Measurements from ENCODE around the gene MIX23. TPM values are rescaled to one million over a fixed set of nuclear protein-coding genes. Genes with fewer than 3 reads are reported as not detected.

Gene MIX23
- total and polyA plus RNA-seq, 2 of the 4 experiments (the other 2 are of a cell fraction), result 10.0 to 26.7 TPM

- Histone ChIP-seq H3K9me1 (ENCODE audit: insufficient read depth, low read length) (no peaks in the 10 kb centered on the region; the same call in 1 of the 2 replicates), H3K9ac (ENCODE audit: low read depth, low read length) (no peak overlapping the region), H2AFZ (replicated peaks; ENCODE audit: low read length, poor library complexity) (no peak overlapping the region), H4K91ac (ENCODE audit: insufficient read depth, low read depth, low read length) (no peak overlapping the region), H3K14ac (replicated peaks; ENCODE audit: low read depth, low read length) (no peak overlapping the region), H3K4me2 (ENCODE audit: low read depth, low read length) (no peak overlapping the region), H3K27ac (ENCODE audit: insufficient read depth, low read length) (no peak overlapping the region), H2BK5ac (ENCODE audit: low read depth, low read length, poor library complexity, severe bottlenecking) (no peak overlapping the region), H3K56ac (ENCODE audit: extremely low read depth, insufficient read depth, low read length) (no peak overlapping the region), H2BK20ac (ENCODE audit: low read depth, low read length) (no peak overlapping the region), H3K27me3 (ENCODE audit: control insufficient read depth, insufficient read depth, low read length) (no peaks in the 10 kb centered on the region), H3K4ac (ENCODE audit: low read depth, low read length) (no peak overlapping the region), H3K36me3 (ENCODE audit: control insufficient read depth, insufficient read depth, low read length) (peaks cover 4% of the 10 kb centered on the region), H2BK15ac (ENCODE audit: low read depth, low read length) (no peak overlapping the region), H3K4me1 (ENCODE audit: control insufficient read depth, insufficient read depth, low read length) (no peaks in the 10 kb centered on the region), H4K20me1 (ENCODE audit: insufficient read depth, low read length) (0 out of 2 replicates have a peak, but pooled peaks cover 4% of the 10 kb centered on the region), H4K8ac (ENCODE audit: low read depth in 2 of 2, low read length in 2 of 2) (no peak overlapping the region), H3K9me3 (ENCODE audit: control insufficient read depth, insufficient read depth, low read length) (no peaks in the 10 kb centered on the region), H3K4me3 (ENCODE audit: insufficient read depth, low read depth, low read length) (no peak overlapping the region), H2BK120ac (ENCODE audit: low read depth, low read length) (no peak overlapping the region), H2AK5ac (ENCODE audit: low read depth, low read length) (no peak overlapping the region), H3K18ac (ENCODE audit: low read depth, low read length) (no peak overlapping the region), H2AK9ac (replicated peaks; ENCODE audit: low read depth, low read length, poor library complexity) (no peak overlapping the region), H3K79me1 (ENCODE audit: low read depth in 1 of 2, low read length in 2 of 2) (peaks cover 24 to 25% of the 10 kb centered on the region in 2 experiments), H3K23ac (ENCODE audit: low read depth, low read length) (no peak overlapping the region), H4K5ac (ENCODE audit: low read depth, low read length) (no peak overlapping the region)
- TF ChIP-seq, protein P1, sequence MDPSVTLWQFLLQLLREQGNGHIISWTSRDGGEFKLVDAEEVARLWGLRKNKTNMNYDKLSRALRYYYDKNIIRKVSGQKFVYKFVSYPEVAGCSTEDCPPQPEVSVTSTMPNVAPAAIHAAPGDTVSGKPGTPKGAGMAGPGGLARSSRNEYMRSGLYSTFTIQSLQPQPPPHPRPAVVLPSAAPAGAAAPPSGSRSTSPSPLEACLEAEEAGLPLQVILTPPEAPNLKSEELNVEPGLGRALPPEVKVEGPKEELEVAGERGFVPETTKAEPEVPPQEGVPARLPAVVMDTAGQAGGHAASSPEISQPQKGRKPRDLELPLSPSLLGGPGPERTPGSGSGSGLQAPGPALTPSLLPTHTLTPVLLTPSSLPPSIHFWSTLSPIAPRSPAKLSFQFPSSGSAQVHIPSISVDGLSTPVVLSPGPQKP (IDR thresholded peaks at IDR 0.05; ENCODE audit: borderline replicate concordance, low read depth, low read length), result no peak
- TF ChIP-seq MAZ (IDR thresholded peaks at IDR 0.05; ENCODE audit: borderline replicate concordance, low read depth, low read length) (no peak), MXI1 (IDR thresholded peaks at IDR 0.05; ENCODE audit: borderline replicate concordance, low read depth, low read length) (no peak), MAFK (IDR thresholded peaks at IDR 0.05; ENCODE audit: low read depth, low read length) (no peak), FOS (IDR thresholded peaks at IDR 0.05; ENCODE audit: low read depth, low read length) (no peak), SMC3 (IDR thresholded peaks at IDR 0.05; ENCODE audit: low read depth, low read length) (no peak), BHLHE40 (IDR thresholded peaks at IDR 0.05; ENCODE audit: low read depth, low read length) (no peak), NFE2L2 (IDR thresholded peaks at IDR 0.05; ENCODE audit: low read depth, low read length) (no peak), CHD1 (IDR thresholded peaks at IDR 0.05; ENCODE audit: low read depth, low read length) (no peak), POLR2A (IDR thresholded peaks at IDR 0.05; ENCODE audit: low read depth, low read length) (no peak), CEBPB (IDR thresholded peaks at IDR 0.05; ENCODE audit: low read depth, low read length) (no peak), RCOR1 (IDR thresholded peaks at IDR 0.05; ENCODE audit: insufficient replicate concordance, low read length) (no peak), RAD21 (IDR thresholded peaks at IDR 0.05; ENCODE audit: low read length) (no peak), USF2 (IDR thresholded peaks at IDR 0.05; ENCODE audit: low read depth, low read length) (no peak), RFX5 (IDR thresholded peaks at IDR 0.05; ENCODE audit: low read depth, low read length) (no peak)
- TF ChIP-seq, protein P2, sequence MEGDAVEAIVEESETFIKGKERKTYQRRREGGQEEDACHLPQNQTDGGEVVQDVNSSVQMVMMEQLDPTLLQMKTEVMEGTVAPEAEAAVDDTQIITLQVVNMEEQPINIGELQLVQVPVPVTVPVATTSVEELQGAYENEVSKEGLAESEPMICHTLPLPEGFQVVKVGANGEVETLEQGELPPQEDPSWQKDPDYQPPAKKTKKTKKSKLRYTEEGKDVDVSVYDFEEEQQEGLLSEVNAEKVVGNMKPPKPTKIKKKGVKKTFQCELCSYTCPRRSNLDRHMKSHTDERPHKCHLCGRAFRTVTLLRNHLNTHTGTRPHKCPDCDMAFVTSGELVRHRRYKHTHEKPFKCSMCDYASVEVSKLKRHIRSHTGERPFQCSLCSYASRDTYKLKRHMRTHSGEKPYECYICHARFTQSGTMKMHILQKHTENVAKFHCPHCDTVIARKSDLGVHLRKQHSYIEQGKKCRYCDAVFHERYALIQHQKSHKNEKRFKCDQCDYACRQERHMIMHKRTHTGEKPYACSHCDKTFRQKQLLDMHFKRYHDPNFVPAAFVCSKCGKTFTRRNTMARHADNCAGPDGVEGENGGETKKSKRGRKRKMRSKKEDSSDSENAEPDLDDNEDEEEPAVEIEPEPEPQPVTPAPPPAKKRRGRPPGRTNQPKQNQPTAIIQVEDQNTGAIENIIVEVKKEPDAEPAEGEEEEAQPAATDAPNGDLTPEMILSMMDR (conservative IDR thresholded peaks at IDR 0.05; ENCODE audit: low read depth, low read length), result no peak
- CTCF ChIA-PET, result no interaction called here
- POLR2A ChIA-PET (ENCODE audit: unreplicated experiment), result no interaction called here
- dilution Hi-C loops (cut with HindIII; ENCODE audit: low sequenced_read_pairs, unreplicated experiment), result no loop called here
- intact Hi-C loops (cut with micrococcal nuclease), result no loop called here
- in situ Hi-C loops (cut with MboI; ENCODE audit: low sequenced_read_pairs), result no loop called here
- DNase-seq (no peak), ATAC-seq (ENCODE audit: low read depth) (no peak)
- WGBS, 2 experiments (ENCODE audit: extremely low coverage in 2 of 2, insufficient read length in 1 of 2), result no CpG with 5 or more reads among the region's 1 CpG
- BruUV-seq (replicated peaks), result no TSS peak
Observed at GRCh38 chr3:122374034-122374433, 9.0 kb downstream of the MIX23 start.
